Inflammatory macrophage (primary cell): ENCODE results near the gene DRICH1.
"Not testable (repeated sequence)": the region's sequence is repeated elsewhere in the genome, so short reads cannot be mapped to it uniquely, and the experiment has no call there.

ENCODE experiments used
- DNase-seq, 2 donors: peaks; one replicate each; pipeline ENCODE4 v3.0.0-alpha.2; 2020 to 2022

The DRICH1 gene

DNA sequence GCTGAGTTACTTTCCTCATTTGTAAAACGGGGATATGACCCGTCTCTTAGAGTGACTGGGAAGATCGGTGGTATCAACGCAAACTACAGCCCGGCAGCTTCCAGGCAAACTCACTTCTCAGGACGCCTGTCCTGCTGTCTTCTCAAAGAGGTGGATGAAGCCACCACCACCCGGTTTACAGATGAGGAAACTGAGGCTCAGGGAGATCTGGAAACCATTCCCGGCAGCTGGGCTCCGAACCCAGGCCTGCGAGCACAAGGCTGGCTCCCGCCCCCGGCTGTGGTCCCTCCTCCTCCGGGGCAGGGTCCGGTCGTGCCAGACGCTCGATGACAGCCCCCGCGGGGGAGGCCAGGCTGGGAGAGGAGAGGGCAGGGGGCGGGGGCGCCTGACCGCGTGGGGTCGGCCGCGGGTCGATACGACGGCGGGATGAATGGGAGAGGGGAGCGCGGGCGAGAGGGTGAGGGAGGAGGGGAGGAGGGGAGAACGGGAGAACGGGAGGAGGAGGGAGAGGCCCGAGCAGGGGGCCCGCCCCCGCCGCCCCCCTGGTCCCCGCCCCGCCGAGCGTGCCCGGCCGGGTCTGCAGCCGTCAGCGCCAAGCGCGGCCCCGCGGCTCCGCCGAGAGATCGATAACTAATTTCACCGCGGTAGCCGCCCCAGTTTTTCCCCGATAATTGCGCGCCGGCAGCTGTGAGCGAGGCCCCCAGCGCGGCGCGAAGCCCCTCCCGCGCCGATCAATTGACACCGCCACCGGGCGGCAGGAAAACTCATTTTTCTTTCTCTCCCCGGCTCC lies 66.0 kb downstream of the DRICH1 start:
- no peak for DNase-seq

DNA sequence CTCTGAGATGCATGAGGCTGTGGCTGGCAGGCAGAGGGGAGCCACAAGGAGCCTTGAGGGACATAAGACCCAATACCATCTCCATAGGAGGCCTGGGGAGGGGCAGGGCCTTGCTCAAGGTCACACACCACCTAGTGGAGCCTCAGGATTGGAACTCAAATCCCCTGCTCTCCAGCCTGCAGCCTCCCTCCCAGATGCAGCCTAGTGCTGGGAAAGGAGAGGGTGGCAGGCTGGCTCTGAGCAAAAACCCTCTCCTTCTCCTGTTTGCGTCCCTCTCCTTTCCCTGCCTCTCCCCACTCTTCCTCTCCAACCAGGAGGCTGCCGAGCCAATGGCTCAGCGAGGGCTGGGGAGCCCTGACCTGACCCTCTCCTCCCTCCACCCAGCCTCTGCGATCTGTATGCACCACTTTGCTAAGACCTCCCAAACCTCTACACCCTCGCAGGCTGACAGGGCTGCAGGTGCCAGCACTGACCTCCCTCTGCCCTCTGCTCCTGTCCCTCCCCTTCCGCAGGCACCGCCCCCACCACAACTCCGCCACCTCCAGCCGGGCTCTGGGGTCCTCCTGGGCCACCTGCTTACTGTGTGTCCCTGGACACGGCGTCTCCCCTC lies 66.7 kb downstream of the DRICH1 start:
- no peak for DNase-seq

DNA sequence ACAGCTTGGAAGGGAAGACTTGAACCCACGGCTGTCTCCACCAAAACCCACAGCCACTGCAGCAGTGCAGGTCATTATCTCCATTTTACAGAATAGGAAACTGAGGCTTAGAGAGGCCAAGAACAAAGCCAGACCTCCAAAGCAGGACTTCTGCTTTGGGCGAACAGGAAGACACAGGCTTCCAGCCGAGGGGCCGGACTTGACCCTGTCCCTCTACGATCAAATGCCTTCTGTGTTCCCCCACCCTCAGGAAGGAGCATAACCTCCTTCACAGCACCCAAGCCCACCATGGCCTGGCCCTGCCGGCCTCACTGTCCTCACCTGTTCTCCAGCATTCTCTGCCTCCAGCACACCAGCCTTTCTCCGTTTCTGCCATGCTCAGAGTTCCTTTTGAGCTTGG lies 67.8 kb downstream of the DRICH1 start:
- DNase-seq, result no peak

DNA sequence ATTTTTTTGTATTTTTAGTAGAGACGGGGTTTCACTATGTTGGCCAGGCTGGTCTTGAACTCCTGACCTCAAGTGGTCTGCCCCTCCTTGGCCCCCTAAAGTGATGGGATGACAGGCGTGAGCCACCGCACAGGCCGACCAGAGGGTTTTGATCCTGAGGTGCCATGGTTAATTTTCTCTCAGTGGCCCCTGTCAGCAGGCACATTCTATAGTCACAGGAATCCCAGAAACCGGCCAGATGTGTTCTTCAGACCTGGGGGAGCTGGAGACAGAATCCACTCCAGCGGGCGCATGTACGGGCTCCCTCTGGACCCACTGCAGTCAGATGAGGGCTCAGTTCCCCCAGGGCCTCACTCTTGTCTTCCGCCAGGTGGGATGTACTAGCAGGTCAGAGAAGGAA lies 69.0 kb downstream of the DRICH1 start:
- DNase-seq, result no peak

DNA sequence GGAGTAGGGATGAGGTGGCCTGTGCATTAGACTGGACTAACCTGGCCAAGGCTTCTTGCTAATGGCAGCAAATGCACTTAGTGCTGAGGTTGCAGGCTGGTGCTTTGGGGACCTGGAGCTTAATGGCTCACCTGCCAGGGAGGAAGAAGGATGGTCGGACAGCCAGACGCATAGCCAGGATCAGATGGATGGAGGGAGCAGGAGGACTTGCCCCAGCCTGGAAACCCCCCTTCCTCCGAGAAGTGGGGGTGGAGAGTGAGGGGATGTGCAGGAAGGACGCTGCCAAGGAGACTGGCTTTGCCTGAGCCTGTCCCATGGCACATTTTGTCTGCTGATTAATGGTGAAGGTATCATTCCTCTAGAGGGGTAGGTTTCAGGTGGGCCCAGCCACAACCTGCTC lies 69.9 kb downstream of the DRICH1 start:
- no peak for DNase-seq

DNA sequence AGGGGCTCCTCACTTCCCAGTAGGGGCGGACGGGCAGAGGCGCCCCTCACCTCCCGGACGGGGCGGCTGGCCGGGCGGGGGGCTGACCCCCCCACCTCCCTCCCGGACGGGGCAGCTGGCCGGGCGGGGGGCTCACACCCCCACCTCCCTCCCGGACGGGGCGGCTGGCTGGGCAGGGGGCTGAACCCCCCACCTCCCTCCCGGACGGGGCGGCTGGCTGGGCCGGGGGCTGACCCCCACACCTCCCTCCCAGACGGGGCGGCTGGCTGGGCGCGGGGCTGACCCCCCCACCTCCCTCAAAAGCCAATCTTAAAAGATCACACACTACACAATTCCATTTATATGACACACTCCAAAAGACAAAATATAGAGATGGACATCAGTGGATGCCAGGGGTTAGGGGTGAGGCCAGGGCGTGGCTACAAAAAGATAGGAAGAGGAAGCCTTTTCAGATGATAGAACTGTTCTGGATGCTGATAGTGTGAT lies 71.1 kb downstream of the DRICH1 start:
- DNase-seq, result not testable (repeated sequence)

DNA sequence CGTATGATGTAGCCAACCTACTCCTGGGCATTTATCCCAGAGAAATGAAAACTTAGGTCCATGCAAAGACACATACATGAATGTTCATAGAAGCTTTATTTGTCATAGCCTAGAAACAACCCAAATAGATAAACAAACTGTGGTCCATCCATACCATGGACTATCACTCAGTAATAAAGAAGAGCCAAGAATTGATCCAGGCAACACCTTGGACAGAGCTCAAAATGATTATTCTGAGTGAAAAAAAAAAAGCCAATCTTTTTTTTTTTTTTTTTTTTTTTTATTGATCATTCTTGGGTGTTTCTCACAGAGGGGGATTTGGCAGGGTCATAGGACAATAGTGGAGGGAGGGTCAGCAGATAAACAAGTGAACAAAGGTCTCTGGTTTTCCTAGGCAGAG lies 71.9 kb downstream of the DRICH1 start:
- not testable (repeated sequence) for DNase-seq
